ENCODE results near the gene ZC3HAV1. TPM values are rescaled to one million over a fixed set of nuclear protein-coding genes. Genes with fewer than 3 reads are reported as not detected.

ZC3HAV1 gene
- total and polyA plus RNA-seq, 10 donors, result 12.7 to 82.4 (median 61.7) TPM

GRCh38 chr7:139112741-139113250 lies 3.3 kb upstream of the ZC3HAV1 start:
- TF ChIP-seq CTCF (IDR thresholded peaks at IDR 0.05 in 8 of 11, conservative IDR thresholded peaks at IDR 0.05 in 3 of 11) (no peak), POLR2AphosphoS5 (IDR thresholded peaks at IDR 0.05) (no peak), POLR2A (IDR thresholded peaks at IDR 0.05) (no peak)
- peaks cover 4 to 39% (median 16%) of the 10 kb centered on the region in 6 donors for H3K4me1 ChIP-seq
- intact Hi-C loops (cut with DNase I; ENCODE audit: low total_unique reads), result no loop called here
- H3K4me3 ChIP-seq, result no peak overlapping the region
- no peak for DNase-seq
- H3K27me3 ChIP-seq (replicated peaks in 1 of 7), result no peaks in the 10 kb centered on the region
- H3K36me3 ChIP-seq, result no peaks in the 10 kb centered on the region
- H3K9me3 ChIP-seq, result peaks cover 0 to 4% (median 0%) of the 10 kb centered on the region in 8 donors
- 76 to 97% (median 94%) methylated on average over 2 of the region's 2 CpGs for WGBS, 5 donors
- H3K27ac ChIP-seq, result peak overlapping the region in 6 of 8 donors; percentile 51 to 100 (median 98)

GRCh38 chr7:139112316-139112715 lies 2.8 kb upstream of the ZC3HAV1 start:
- peak overlapping the region; percentile 37 to 100 (median 98) for H3K27ac ChIP-seq

GRCh38 chr7:139111811-139112301 lies 2.3 kb upstream of the ZC3HAV1 start:
- Histone ChIP-seq H3K9me3 (peaks cover 0 to 4% (median 0%) of the 10 kb centered on the region in 8 donors), H3K4me3 (no peak overlapping the region), H3K27ac (peak overlapping the region; percentile 37 to 100 (median 98)), H3K27me3 (replicated peaks in 1 of 7) (no peaks in the 10 kb centered on the region), H3K36me3 (no peaks in the 10 kb centered on the region), H3K4me1 (peaks cover 7 to 43% (median 19%) of the 10 kb centered on the region in 6 donors)
- 78 to 96% (median 85%) methylated on average over 4 of the region's 4 CpGs for WGBS, 5 donors
- no peak for DNase-seq
- intact Hi-C loops (cut with DNase I; ENCODE audit: low total_unique reads), result no loop called here
- TF ChIP-seq POLR2A (IDR thresholded peaks at IDR 0.05) (no peak), CTCF (IDR thresholded peaks at IDR 0.05 in 8 of 11, conservative IDR thresholded peaks at IDR 0.05 in 3 of 11) (no peak), POLR2AphosphoS5 (IDR thresholded peaks at IDR 0.05) (no peak)

More at GRCh38 chr7:139112316-139112715, 2.8 kb upstream of the ZC3HAV1 start:
- H3K27me3 ChIP-seq (replicated peaks in 1 of 7), result no peaks in the 10 kb centered on the region
- intact Hi-C loops (cut with DNase I; ENCODE audit: low total_unique reads), result no loop called here
- WGBS, 5 donors, result 87 to 99% (median 92%) methylated on average over 3 of the region's 3 CpGs
- H3K36me3 ChIP-seq, result no peaks in the 10 kb centered on the region
- peaks cover 0 to 4% (median 0%) of the 10 kb centered on the region in 8 donors for H3K9me3 ChIP-seq
- TF ChIP-seq POLR2AphosphoS5 (IDR thresholded peaks at IDR 0.05) (no peak), CTCF (IDR thresholded peaks at IDR 0.05 in 8 of 11, conservative IDR thresholded peaks at IDR 0.05 in 3 of 11) (no peak), POLR2A (IDR thresholded peaks at IDR 0.05) (no peak)
- H3K4me3 ChIP-seq, result no peak overlapping the region
- peaks cover 4 to 39% (median 15%) of the 10 kb centered on the region in 6 donors for H3K4me1 ChIP-seq
- DNase-seq, result no peak

GRCh38 chr7:139111147-139111546 lies 1.6 kb upstream of the ZC3HAV1 start:
- H3K9me3 ChIP-seq, result peaks cover 0 to 4% (median 0%) of the 10 kb centered on the region in 8 donors
- TF ChIP-seq POLR2AphosphoS5 (IDR thresholded peaks at IDR 0.05) (no peak), POLR2A (IDR thresholded peaks at IDR 0.05) (no peak), CTCF (IDR thresholded peaks at IDR 0.05 in 8 of 11, conservative IDR thresholded peaks at IDR 0.05 in 3 of 11) (no peak)
- DNase-seq, result no peak
- intact Hi-C loops (cut with DNase I; ENCODE audit: low total_unique reads), result no loop called here
- H3K4me1 ChIP-seq, result peaks cover 14 to 50% (median 25%) of the 10 kb centered on the region in 6 donors
- 93 to 100% (median 98%) methylated on average over 1 of the region's 1 CpG for WGBS, 5 donors
- peak overlapping the region; percentile 37 to 100 (median 98) for H3K27ac ChIP-seq
- no peaks in the 10 kb centered on the region for H3K27me3 ChIP-seq (replicated peaks in 1 of 7)
- no peak overlapping the region for H3K4me3 ChIP-seq
- no peaks in the 10 kb centered on the region for H3K36me3 ChIP-seq

Data from spleen (tissue), 11 donors.